ENCODE data around the gene GPR31.
"Not testable (repeated sequence)": the region's sequence is repeated elsewhere in the genome, so short reads cannot be mapped to it uniquely, and the experiment has no call there.

DNA sequence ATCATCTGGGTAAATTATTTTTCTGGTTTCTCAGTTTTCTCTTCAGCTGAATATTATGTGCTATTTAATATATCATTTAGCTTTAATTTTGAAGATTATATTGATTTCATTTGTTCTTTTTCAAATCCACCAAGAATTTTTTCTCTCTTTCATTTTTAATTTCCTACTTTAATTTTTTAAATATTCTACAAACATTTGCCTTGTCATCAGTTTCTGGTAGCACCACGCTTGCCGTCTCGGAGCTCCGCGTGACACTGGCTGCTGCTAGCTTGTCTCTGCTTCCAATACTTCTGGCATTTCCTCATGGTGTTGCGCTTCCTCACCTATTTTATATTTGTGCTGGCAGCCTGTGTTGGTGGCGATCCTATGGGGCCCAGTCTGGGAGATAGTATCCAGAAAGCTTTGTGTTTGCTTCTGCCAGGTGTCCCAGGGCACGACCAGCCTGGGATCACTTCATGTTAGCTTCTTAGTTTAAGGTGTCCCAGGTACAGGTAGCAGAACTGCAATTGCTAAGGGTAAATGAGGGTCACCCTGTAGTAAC is 33.3 kb upstream of the GPR31 start:
- not testable (repeated sequence) for TF ChIP-seq SUZ12 (IDR thresholded peaks at IDR 0.05); CTBP1 (IDR thresholded peaks at IDR 0.05; ENCODE audit: borderline replicate concordance); LEF1 (IDR thresholded peaks at IDR 0.05; ENCODE audit: borderline replicate concordance); BHLHE40 (IDR thresholded peaks at IDR 0.05; ENCODE audit: borderline replicate concordance); SP1 (IDR thresholded peaks at IDR 0.05); FOXM1 (IDR thresholded peaks at IDR 0.05; ENCODE audit: borderline replicate concordance); ELF4 (IDR thresholded peaks at IDR 0.05)

All from HEK293T (cell line).